ENCODE measurements around the gene AIDA. TPM values are rescaled to one million over a fixed set of nuclear protein-coding genes. Genes with fewer than 3 reads are reported as not detected.

AIDA gene
- total and polyA plus RNA-seq, 2 donors (not counting 1 experiment from before 2014, with no cell fraction given) = 67.9 to 153 TPM

DNA sequence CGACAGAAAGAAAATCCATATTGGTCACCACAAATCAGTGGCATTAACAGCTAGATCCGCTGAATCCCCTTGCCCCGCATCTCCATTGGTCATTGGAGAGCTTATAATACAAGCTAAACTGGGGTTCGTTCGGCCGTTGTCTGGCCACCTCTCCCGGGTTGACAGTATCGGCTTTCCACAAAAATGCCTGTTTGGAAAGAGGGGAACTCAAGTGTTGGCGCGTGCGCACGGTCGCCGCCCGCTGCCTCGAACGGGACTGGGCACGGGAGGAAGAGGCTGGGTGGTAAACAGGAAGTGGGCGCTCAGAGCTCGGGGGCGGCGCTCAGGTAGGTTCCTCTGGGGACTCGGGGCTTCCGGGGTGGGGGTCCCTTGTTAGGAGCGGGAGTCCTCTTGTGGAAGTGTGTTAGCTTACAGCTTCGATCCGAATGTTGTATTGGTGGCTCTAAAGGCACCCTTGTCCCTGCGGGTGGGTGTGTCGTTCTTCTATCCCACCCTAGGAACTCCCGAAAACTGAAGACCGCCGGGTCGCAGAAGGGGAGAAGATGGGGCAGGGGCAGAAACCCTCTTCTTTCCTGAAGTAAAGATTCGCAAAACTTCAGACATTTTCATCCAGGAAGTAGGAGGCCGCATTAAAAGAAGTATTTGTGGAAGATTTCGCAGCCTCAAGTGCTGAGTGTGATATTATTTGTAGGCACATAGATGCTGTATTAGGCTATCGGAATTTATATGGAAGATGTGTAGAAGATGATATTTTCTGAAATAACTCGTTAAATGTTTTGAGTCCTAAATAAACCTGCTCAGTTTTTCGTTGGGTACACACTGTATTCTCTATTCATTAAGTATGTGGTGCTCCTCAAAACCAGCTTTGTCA is 1.0 kb upstream of the AIDA start:
- no peaks in the 10 kb centered on the region for H3K9me3 ChIP-seq (ENCODE audit: control insufficient read depth, insufficient read depth, low read depth, low read length)
- H3K4me1 ChIP-seq (ENCODE audit: control insufficient read depth, extremely low read depth, insufficient read depth, low read length) = peaks cover 3% of the 10 kb centered on the region
- H3K9ac ChIP-seq (ENCODE audit: insufficient read depth, low read length) = peak overlapping the region; percentile 94
- H3K4me2 ChIP-seq (ENCODE audit: extremely low read depth, insufficient read depth, low read length) = peak overlapping the region; percentile 94
- peak; percentile 94 to 95 for DNase-seq (ENCODE audit: low read depth in 2 of 2)
- H3K36me3 ChIP-seq (ENCODE audit: control insufficient read depth, insufficient read depth, low read length) = no peaks in the 10 kb centered on the region
- no peaks in the 10 kb centered on the region for H4K20me1 ChIP-seq (ENCODE audit: control insufficient read depth, extremely low read depth, insufficient read depth, low read length)
- H2AFZ ChIP-seq (ENCODE audit: low read length) = peak overlapping the region; percentile 92
- no peak for TF ChIP-seq CTCF (conservative IDR thresholded peaks at IDR 0.05 in 1 of 2, IDR thresholded peaks at IDR 0.05 in 1 of 2; ENCODE audit: low read depth in 1 of 2, low read length in 2 of 2)
- TF ChIP-seq EZH2 (IDR thresholded peaks at IDR 0.05; ENCODE audit: low read length, missing control alignments) = no peak
- no peaks in the 10 kb centered on the region for H3K27me3 ChIP-seq (ENCODE audit: control insufficient read depth, insufficient read depth, low read length)
- peak overlapping the region; percentile 72 to 99 (median 92) for H3K4me3 ChIP-seq (replicated peaks in 1 of 4; ENCODE audit: control extremely low read depth in 1 of 4, insufficient read depth in 1 of 4, low read depth in 3 of 4, low read length in 4 of 4)
- H3K27ac ChIP-seq (ENCODE audit: insufficient read depth, low read length) = peak overlapping the region; percentile 99
- H3K79me2 ChIP-seq (ENCODE audit: control insufficient read depth, insufficient read depth, low read length) = peaks cover 53% of the 10 kb centered on the region

DNA sequence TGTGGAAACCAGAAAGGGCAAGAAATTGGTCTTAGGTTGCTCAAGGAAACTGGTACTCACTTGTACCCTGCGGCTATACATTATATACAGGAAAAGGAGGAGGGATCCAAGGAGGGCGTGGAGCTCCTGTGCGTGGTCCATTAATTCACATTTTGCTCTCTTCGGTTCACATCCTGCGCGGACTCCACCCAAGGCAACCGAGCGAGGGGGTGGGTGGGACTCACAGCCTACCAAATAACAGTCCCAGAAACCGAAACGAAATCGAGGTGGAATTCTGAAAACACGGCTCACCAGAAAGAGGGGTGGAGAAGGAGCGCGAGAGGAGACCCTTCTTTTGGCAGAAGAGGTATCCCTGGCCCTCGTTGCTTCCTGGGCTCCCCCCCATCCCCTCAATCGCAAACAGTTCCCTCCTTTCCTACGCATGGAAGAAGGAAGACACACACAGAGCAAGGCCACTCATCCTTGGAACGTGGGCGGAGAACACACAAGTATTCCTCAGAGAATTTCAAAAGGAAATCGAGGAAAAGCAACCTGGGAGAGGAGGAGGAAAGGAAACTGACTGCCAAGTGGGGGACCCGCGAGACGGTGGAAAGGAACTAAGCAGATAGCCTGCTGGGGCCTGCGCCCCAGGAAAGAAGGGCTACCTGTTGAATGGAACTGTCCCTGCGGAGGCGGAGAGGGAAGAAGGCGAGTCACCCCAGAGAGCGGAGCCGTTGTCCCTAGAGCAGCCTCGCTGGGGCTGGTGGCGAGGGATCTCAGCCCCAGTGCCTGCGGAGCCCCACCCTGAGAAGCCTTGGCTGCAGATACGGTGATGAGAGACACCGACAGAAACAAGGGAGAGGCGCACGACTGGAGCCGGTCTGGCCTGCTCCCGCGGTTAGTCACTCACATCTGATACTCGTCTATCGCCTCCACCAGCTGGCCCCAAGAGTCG is 705 bp downstream of the AIDA start:
- TF ChIP-seq EZH2 (IDR thresholded peaks at IDR 0.05; ENCODE audit: low read length, missing control alignments) = no peak
- no peaks in the 10 kb centered on the region for H4K20me1 ChIP-seq (ENCODE audit: control insufficient read depth, extremely low read depth, insufficient read depth, low read length)
- peaks cover 69% of the 10 kb centered on the region for H3K79me2 ChIP-seq (ENCODE audit: control insufficient read depth, insufficient read depth, low read length)
- peak; percentile 60 to 66 for DNase-seq (ENCODE audit: low read depth in 2 of 2)
- no peaks in the 10 kb centered on the region for H3K27me3 ChIP-seq (ENCODE audit: control insufficient read depth, insufficient read depth, low read length)
- no peaks in the 10 kb centered on the region for H3K36me3 ChIP-seq (ENCODE audit: control insufficient read depth, insufficient read depth, low read length)
- H3K4me1 ChIP-seq (ENCODE audit: control insufficient read depth, extremely low read depth, insufficient read depth, low read length) = peaks cover 3% of the 10 kb centered on the region
- peak overlapping the region; percentile 49 for H3K4me2 ChIP-seq (ENCODE audit: extremely low read depth, insufficient read depth, low read length)
- H3K27ac ChIP-seq (ENCODE audit: insufficient read depth, low read length) = peak overlapping the region; percentile 97
- peak overlapping the region; percentile 72 for H2AFZ ChIP-seq (ENCODE audit: low read length)
- peak overlapping the region; percentile 87 for H3K9ac ChIP-seq (ENCODE audit: insufficient read depth, low read length)
- no peaks in the 10 kb centered on the region for H3K9me3 ChIP-seq (ENCODE audit: control insufficient read depth, insufficient read depth, low read depth, low read length)
- H3K4me3 ChIP-seq (replicated peaks in 1 of 4; ENCODE audit: control extremely low read depth in 1 of 4, insufficient read depth in 1 of 4, low read depth in 3 of 4, low read length in 4 of 4) = peak overlapping the region; percentile 72 to 99 (median 94)

DNA sequence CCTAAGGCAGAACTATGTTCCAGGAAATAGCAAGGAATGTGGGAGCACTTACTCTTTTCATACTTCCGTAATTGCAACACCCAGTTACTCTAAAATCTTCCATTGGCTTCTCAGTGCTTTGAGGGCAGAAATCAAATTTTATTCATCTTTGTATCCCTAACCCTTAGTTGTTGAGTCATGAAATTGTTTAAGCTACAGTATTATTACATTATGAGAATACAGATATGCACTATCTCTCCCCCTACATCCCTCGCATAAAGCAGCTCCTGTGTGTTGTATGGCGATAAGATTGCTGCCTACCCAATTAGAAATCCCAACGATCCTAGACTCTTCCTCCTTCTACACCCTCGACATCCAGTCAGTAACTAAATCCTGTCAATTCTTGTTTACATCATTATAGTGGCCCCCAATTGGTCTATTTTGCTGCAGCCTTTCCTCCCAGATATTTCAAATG is 2.6 kb downstream of the AIDA start:
- Histone ChIP-seq H3K4me3 (replicated peaks in 1 of 4; ENCODE audit: control extremely low read depth in 1 of 4, insufficient read depth in 1 of 4, low read depth in 3 of 4, low read length in 4 of 4) (peak overlapping the region in 3 of 4 experiments; percentile 72 to 99 (median 91)), H3K4me2 (ENCODE audit: extremely low read depth, insufficient read depth, low read length) (peak overlapping the region; percentile 92), H2AFZ (ENCODE audit: low read length) (no peak overlapping the region), H3K27ac (ENCODE audit: insufficient read depth, low read length) (no peak overlapping the region), H3K9me3 (ENCODE audit: control insufficient read depth, insufficient read depth, low read depth, low read length) (no peaks in the 10 kb centered on the region), H3K27me3 (ENCODE audit: control insufficient read depth, insufficient read depth, low read length) (no peaks in the 10 kb centered on the region), H3K36me3 (ENCODE audit: control insufficient read depth, insufficient read depth, low read length) (no peaks in the 10 kb centered on the region), H3K9ac (ENCODE audit: insufficient read depth, low read length) (no peak overlapping the region), H3K4me1 (ENCODE audit: control insufficient read depth, extremely low read depth, insufficient read depth, low read length) (peaks cover 3% of the 10 kb centered on the region), H3K79me2 (ENCODE audit: control insufficient read depth, insufficient read depth, low read length) (peaks cover 82% of the 10 kb centered on the region), H4K20me1 (ENCODE audit: control insufficient read depth, extremely low read depth, insufficient read depth, low read length) (no peaks in the 10 kb centered on the region)
- peak in 1 of 2 donors; percentile 2 for DNase-seq (ENCODE audit: low read depth in 2 of 2)
- no peak for TF ChIP-seq CTCF (conservative IDR thresholded peaks at IDR 0.05 in 1 of 2, IDR thresholded peaks at IDR 0.05 in 1 of 2; ENCODE audit: low read depth in 1 of 2, low read length in 2 of 2)
- TF ChIP-seq EZH2 (IDR thresholded peaks at IDR 0.05; ENCODE audit: low read length, missing control alignments) = no peak

Data from fibroblast of lung (primary cell).